Measurements from ENCODE around the gene DPP8. TPM values are rescaled to one million over a fixed set of nuclear protein-coding genes. Genes with fewer than 3 reads are reported as not detected.

The DPP8 gene
- polyA plus RNA-seq, 1 of the 3 experiments (the other 2 are of a cell fraction) = 14.1 TPM

GRCh38 chr15:65532738-65533051, 15.2 kb upstream of the DPP8 start:
- Histone ChIP-seq H3K4me3 (ENCODE audit: low read depth in 2 of 2, low read length in 1 of 2) (0 out of 4 replicates have a peak overlapping the region, but pooled peaks of 1 of the 2 experiments have one; percentile 82), H3K9me3 (no peaks in the 10 kb centered on the region), H3K79me2 (ENCODE audit: insufficient read depth) (peaks cover 73% of the 10 kb centered on the region), H3K27me3 (ENCODE audit: insufficient read depth) (no peaks in the 10 kb centered on the region), H3K9me2 (no peaks in the 10 kb centered on the region), H3K4me1 (ENCODE audit: control insufficient read depth in 1 of 2, insufficient read depth in 2 of 2, low read depth in 1 of 2, low read length in 1 of 2) (peaks cover 3 to 31% of the 10 kb centered on the region in 2 experiments; a peak in 2 of 4 replicates), H3F3A (replicated peaks; ENCODE audit: insufficient read depth) (peaks cover 9% of the 10 kb centered on the region), H2AFZ (ENCODE audit: low read depth) (no peak overlapping the region), H3K4me2 (no peak overlapping the region; the same call in 1 of the 2 replicates), H4K20me1 (ENCODE audit: insufficient read depth) (peaks cover 58% of the 10 kb centered on the region), H3K36me3 (replicated peaks in 1 of 2; ENCODE audit: control insufficient read depth in 1 of 2, insufficient read depth in 2 of 2, low read length in 1 of 2) (peaks cover 0 to 6% of the 10 kb centered on the region in 2 experiments), H3K27ac (ENCODE audit: low read depth in 2 of 2, low read length in 1 of 2) (no peak overlapping the region), H3K9ac (no peak overlapping the region)
- TF ChIP-seq, protein P1, sequence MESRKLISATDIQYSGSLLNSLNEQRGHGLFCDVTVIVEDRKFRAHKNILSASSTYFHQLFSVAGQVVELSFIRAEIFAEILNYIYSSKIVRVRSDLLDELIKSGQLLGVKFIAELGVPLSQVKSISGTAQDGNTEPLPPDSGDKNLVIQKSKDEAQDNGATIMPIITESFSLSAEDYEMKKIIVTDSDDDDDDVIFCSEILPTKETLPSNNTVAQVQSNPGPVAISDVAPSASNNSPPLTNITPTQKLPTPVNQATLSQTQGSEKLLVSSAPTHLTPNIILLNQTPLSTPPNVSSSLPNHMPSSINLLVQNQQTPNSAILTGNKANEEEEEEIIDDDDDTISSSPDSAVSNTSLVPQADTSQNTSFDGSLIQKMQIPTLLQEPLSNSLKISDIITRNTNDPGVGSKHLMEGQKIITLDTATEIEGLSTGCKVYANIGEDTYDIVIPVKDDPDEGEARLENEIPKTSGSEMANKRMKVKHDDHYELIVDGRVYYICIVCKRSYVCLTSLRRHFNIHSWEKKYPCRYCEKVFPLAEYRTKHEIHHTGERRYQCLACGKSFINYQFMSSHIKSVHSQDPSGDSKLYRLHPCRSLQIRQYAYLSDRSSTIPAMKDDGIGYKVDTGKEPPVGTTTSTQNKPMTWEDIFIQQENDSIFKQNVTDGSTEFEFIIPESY (IDR thresholded peaks at IDR 0.05; ENCODE audit: borderline replicate concordance, low read depth) = no peak
- TF ChIP-seq EP300 (IDR thresholded peaks at IDR 0.05; ENCODE audit: borderline replicate concordance in 1 of 2, low read depth in 1 of 2, low read length in 1 of 2) (no peak), SIN3A (IDR thresholded peaks at IDR 0.05; ENCODE audit: borderline replicate concordance, low read depth, low read length) (no peak), NRF1 (IDR thresholded peaks at IDR 0.05; ENCODE audit: low read depth, low read length) (no peak), MXI1 (IDR thresholded peaks at IDR 0.05; ENCODE audit: low read depth, low read length) (no peak), RFX5 (IDR thresholded peaks at IDR 0.05; ENCODE audit: low read length) (no peak), CTCF (IDR thresholded peaks at IDR 0.05) (no peak), POLR2AphosphoS5 (IDR thresholded peaks at IDR 0.05; ENCODE audit: low read depth, low read length) (no peak), GABPA (IDR thresholded peaks at IDR 0.05; ENCODE audit: low read depth) (no peak), ELF1 (IDR thresholded peaks at IDR 0.05) (no peak), RXRA (IDR thresholded peaks at IDR 0.05; ENCODE audit: borderline replicate concordance, low read depth) (no peak), EZH2phosphoT487 (IDR thresholded peaks at IDR 0.05; ENCODE audit: borderline replicate concordance, low read depth) (no peak), TAF1 (IDR thresholded peaks at IDR 0.05; ENCODE audit: borderline replicate concordance, low read depth, low read length) (no peak), GATA2 (CRISPR knock-in tag; IDR thresholded peaks at IDR 0.05) (no peak), MAX (IDR thresholded peaks at IDR 0.05; ENCODE audit: low read depth) (no peak), RCOR1 (IDR thresholded peaks at IDR 0.05; ENCODE audit: low read length) (no peak), PBX3 (IDR thresholded peaks at IDR 0.05) (no peak), MEF2A (IDR thresholded peaks at IDR 0.05; ENCODE audit: borderline replicate concordance, low read depth) (no peak), NFIC (IDR thresholded peaks at IDR 0.05; ENCODE audit: borderline replicate concordance) (no peak)
- TF ChIP-seq, protein P2, sequence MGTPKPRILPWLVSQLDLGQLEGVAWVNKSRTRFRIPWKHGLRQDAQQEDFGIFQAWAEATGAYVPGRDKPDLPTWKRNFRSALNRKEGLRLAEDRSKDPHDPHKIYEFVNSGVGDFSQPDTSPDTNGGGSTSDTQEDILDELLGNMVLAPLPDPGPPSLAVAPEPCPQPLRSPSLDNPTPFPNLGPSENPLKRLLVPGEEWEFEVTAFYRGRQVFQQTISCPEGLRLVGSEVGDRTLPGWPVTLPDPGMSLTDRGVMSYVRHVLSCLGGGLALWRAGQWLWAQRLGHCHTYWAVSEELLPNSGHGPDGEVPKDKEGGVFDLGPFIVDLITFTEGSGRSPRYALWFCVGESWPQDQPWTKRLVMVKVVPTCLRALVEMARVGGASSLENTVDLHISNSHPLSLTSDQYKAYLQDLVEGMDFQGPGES (IDR thresholded peaks at IDR 0.05; ENCODE audit: low read depth, low read length) = no peak
- ChIA-PET CTCF (no interaction called here), POLR2A (no interaction called here)
- no peak for DNase-seq
- WGBS (ENCODE audit: low lambda C conversion rate) = 63% methylated on average over 1 of the region's 1 CpG
